ENCODE measurements around the gene ERV3-1.
"Not testable (repeated sequence)": the region's sequence is repeated elsewhere in the genome, so short reads cannot be mapped to it uniquely, and the experiment has no call there.

Gene ERV3-1

GRCh38 chr7:65006094-65006992 is at the start of gene ERV3-1:
ERV3-1 (minus strand) TSS chr7:65006687; CDS start chr7:64993026, 13,661 bp downstream.
- DNase-seq: peak; percentile 87

GRCh38 chr7:65055786-65056185 is 49.3 kb upstream of the ERV3-1 start:
- not testable (repeated sequence) for DNase-seq

- DNase-seq: not testable (repeated sequence)
These were observed 48.0 kb upstream of the ERV3-1 start for GRCh38 chr7:65054466-65054994.

GRCh38 chr7:65051654-65052053 is 45.2 kb upstream of the ERV3-1 start:
- not testable (repeated sequence) for DNase-seq

GRCh38 chr7:65051139-65051538 is 44.7 kb upstream of the ERV3-1 start:
- DNase-seq: not testable (repeated sequence)

GRCh38 chr7:65046329-65046728 is 39.8 kb upstream of the ERV3-1 start:
- DNase-seq: not testable (repeated sequence)

- DNase-seq: not testable (repeated sequence)
These were observed 39.1 kb upstream of the ERV3-1 start for GRCh38 chr7:65045589-65045988.

- DNase-seq: not testable (repeated sequence)
These were observed 32.3 kb upstream of the ERV3-1 start for GRCh38 chr7:65038767-65039166.

GRCh38 chr7:65037740-65038688 is 31.5 kb upstream of the ERV3-1 start:
- peak; percentile 34 for DNase-seq

- DNase-seq: not testable (repeated sequence)
These were observed 30.0 kb upstream of the ERV3-1 start for GRCh38 chr7:65036526-65036925.

GRCh38 chr7:65035469-65035868 is 29.0 kb upstream of the ERV3-1 start:
- not testable (repeated sequence) for DNase-seq

- DNase-seq: not testable (repeated sequence)
These were observed 27.8 kb upstream of the ERV3-1 start for GRCh38 chr7:65034120-65034782.

GRCh38 chr7:65033391-65033790 is 26.9 kb upstream of the ERV3-1 start:
- DNase-seq: not testable (repeated sequence)

GRCh38 chr7:65025023-65025422 is 18.5 kb upstream of the ERV3-1 start:
- not testable (repeated sequence) for DNase-seq

- DNase-seq: not testable (repeated sequence)
These were observed 14.5 kb upstream of the ERV3-1 start for GRCh38 chr7:65020978-65021377.

GRCh38 chr7:65009881-65010280 is 3.4 kb upstream of the ERV3-1 start:
- DNase-seq: not testable (repeated sequence)

- DNase-seq: not testable (repeated sequence)
These were observed 2.9 kb upstream of the ERV3-1 start for GRCh38 chr7:65009394-65009793.

- DNase-seq: not testable (repeated sequence)
These were observed 549 bp upstream of the ERV3-1 start for GRCh38 chr7:65007036-65007435.

GRCh38 chr7:65004575-65004974 is 1.9 kb downstream of the ERV3-1 start:
- no peak for DNase-seq

GRCh38 chr7:65002972-65003585 is 3.4 kb downstream of the ERV3-1 start:
- no peak for DNase-seq

- no peak for DNase-seq
These were observed 5.1 kb downstream of the ERV3-1 start for GRCh38 chr7:65001291-65001814.

Data from NCI-H1417 treated with DMSO at 0.1 percent for 48 hours (cell line).